GM21529 (cell line): Measurements from ENCODE around the gene KHDRBS2.
A peak's percentile ranks its signal among the peaks of the same experiment; 100 is the strongest.

Source experiments
- ATAC-seq: cut with Tn5 transposase; IDR thresholded peaks from one replicate; pipeline ENCODE4 v1.9.1; 2021; ENCODE audit not compliant: unreplicated experiment

KHDRBS2 gene

GRCh38 chr6:62285612-62286469 is at the start of gene KHDRBS2:
KHDRBS2 (minus strand) TSS chr6:62286225.
- ATAC-seq = peak; percentile 100

GRCh38 chr6:62328607-62329006 is 42.6 kb upstream of the KHDRBS2 start:
- ATAC-seq = no peak

- no peak for ATAC-seq
Measured at GRCh38 chr6:62324834-62325233, 38.8 kb upstream of the KHDRBS2 start.

- ATAC-seq = no peak
Measured at GRCh38 chr6:62323818-62324431, 37.9 kb upstream of the KHDRBS2 start.

- peak; percentile 92 for ATAC-seq
Measured at GRCh38 chr6:62298745-62299392, 12.8 kb upstream of the KHDRBS2 start.

GRCh38 chr6:62296541-62296940 is 10.5 kb upstream of the KHDRBS2 start:
- ATAC-seq = no peak

GRCh38 chr6:62288974-62289373 is 2.9 kb upstream of the KHDRBS2 start:
- no peak for ATAC-seq

- ATAC-seq = no peak
Measured at GRCh38 chr6:62288562-62288961, 2.5 kb upstream of the KHDRBS2 start.

- ATAC-seq = no peak
Measured at GRCh38 chr6:62286470-62286843, 432 bp upstream of the KHDRBS2 start.

GRCh38 chr6:62284725-62285124 is 1.3 kb downstream of the KHDRBS2 start:
- no peak for ATAC-seq

- ATAC-seq = no peak
Measured at GRCh38 chr6:62283796-62284411, 2.1 kb downstream of the KHDRBS2 start.

- no peak for ATAC-seq
Measured at GRCh38 chr6:62283365-62283764, 2.7 kb downstream of the KHDRBS2 start.

GRCh38 chr6:62280099-62280498 is 5.9 kb downstream of the KHDRBS2 start:
- no peak for ATAC-seq

- no peak for ATAC-seq
Measured at GRCh38 chr6:62272114-62272513, 13.9 kb downstream of the KHDRBS2 start.

GRCh38 chr6:62265906-62266525 is 20.0 kb downstream of the KHDRBS2 start:
- no peak for ATAC-seq

- ATAC-seq = no peak
Measured at GRCh38 chr6:62262283-62262682, 23.7 kb downstream of the KHDRBS2 start.

- no peak for ATAC-seq
Measured at GRCh38 chr6:62246087-62246486, 39.9 kb downstream of the KHDRBS2 start.

- no peak for ATAC-seq
Measured at GRCh38 chr6:62236784-62237183, 49.2 kb downstream of the KHDRBS2 start.

GRCh38 chr6:62229231-62229630 is 56.8 kb downstream of the KHDRBS2 start:
- no peak for ATAC-seq

GRCh38 chr6:62217866-62218265 is 68.2 kb downstream of the KHDRBS2 start:
- no peak for ATAC-seq

- ATAC-seq = no peak
Measured at GRCh38 chr6:62202078-62202477, 83.9 kb downstream of the KHDRBS2 start.
